ENCODE results near the gene TLK2. TPM values are rescaled to one million over a fixed set of nuclear protein-coding genes. Genes with fewer than 3 reads are reported as not detected.

Gene TLK2
- total RNA-seq, 1 donor from 2014 or later: 34.5 TPM

DNA sequence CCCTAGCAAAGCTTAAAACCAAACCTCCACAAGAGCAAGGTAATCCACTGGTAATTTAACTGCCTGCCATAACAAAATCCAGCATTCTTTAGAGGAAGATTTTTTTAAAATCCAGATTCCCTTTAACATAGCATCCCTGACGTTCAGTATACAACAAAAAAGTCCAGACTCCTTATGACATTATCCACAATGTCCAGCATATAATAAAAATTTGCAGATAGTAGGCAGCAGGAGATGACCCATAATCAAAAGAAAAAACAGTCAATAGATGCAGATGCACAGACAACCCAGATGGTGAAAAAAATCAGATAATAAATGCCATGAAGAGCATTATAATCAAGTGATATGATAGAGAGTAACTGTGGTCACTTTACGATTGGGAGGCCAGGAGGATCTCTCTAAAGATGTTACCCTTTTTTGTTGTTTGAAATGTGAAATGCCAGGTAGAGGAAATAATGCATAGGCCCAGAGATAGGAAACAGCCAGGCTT, 182.0 kb downstream of the TLK2 start:
- intact Hi-C loops (cut with micrococcal nuclease): no loop called here
- TF ChIP-seq, protein P1, sequence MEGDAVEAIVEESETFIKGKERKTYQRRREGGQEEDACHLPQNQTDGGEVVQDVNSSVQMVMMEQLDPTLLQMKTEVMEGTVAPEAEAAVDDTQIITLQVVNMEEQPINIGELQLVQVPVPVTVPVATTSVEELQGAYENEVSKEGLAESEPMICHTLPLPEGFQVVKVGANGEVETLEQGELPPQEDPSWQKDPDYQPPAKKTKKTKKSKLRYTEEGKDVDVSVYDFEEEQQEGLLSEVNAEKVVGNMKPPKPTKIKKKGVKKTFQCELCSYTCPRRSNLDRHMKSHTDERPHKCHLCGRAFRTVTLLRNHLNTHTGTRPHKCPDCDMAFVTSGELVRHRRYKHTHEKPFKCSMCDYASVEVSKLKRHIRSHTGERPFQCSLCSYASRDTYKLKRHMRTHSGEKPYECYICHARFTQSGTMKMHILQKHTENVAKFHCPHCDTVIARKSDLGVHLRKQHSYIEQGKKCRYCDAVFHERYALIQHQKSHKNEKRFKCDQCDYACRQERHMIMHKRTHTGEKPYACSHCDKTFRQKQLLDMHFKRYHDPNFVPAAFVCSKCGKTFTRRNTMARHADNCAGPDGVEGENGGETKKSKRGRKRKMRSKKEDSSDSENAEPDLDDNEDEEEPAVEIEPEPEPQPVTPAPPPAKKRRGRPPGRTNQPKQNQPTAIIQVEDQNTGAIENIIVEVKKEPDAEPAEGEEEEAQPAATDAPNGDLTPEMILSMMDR (IDR thresholded peaks at IDR 0.05; ENCODE audit: borderline replicate concordance): no peak
- Histone ChIP-seq H3K4me1 (peaks cover 4% of the 10 kb centered on the region), H3K27ac (replicated peaks) (no peak overlapping the region), H3K27me3 (ENCODE audit: low read depth) (peaks cover 3% of the 10 kb centered on the region), H3K36me3 (peaks cover 4% of the 10 kb centered on the region), H3K4me3 (no peak overlapping the region), H3K9me3 (replicated peaks) (peaks cover 15% of the 10 kb centered on the region)
- DNase-seq: no peak

DNA sequence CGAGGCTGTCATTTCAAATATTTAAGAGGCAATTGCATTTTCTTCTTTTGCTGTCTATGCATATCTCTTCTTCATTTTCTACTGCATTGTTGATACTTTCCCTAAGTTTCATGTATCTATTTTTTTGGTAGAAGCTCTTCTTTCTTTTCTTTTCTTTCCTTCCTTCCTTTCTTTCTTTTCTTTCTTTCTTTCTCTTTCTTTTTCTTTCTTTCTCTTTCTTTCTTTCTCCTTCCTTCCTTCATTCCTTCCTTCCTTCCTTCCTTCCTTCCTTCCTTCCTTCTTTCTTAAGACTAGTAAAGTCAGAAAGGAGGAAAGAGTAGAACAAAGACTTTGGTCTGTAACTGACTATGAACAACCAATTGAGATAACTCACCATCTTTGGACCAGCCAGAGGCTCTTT, 182.7 kb downstream of the TLK2 start:
- no peak for DNase-seq
- intact Hi-C loops (cut with micrococcal nuclease): no loop called here
- Histone ChIP-seq H3K9me3 (replicated peaks) (peaks cover 15% of the 10 kb centered on the region), H3K27me3 (ENCODE audit: low read depth) (peaks cover 9% of the 10 kb centered on the region), H3K36me3 (peaks cover 4% of the 10 kb centered on the region), H3K27ac (replicated peaks) (no peak overlapping the region), H3K4me1 (peaks cover 4% of the 10 kb centered on the region), H3K4me3 (no peak overlapping the region)
- TF ChIP-seq, protein P1 (IDR thresholded peaks at IDR 0.05; ENCODE audit: borderline replicate concordance): no peak

DNA sequence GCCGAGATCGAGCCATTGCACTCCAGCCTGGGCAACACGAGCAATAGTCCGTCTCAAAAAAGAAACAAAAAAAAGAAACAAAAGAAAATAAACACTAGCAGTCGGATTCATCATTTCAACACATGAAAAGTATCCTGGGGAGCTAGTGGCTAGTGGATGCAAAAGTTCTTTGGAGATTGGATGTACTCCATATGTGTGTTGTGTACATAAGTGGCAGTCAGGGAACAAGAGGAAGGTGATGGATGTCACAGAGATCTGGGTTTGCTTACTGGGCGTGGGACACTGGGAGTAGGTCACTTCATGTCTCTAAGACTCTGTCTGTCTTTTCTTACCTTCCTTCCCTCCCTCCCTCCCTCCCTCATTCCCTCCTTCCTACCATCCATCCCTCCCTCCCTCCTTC, 184.2 kb downstream of the TLK2 start:
- H3K36me3 ChIP-seq: peaks cover 4% of the 10 kb centered on the region
- H3K27me3 ChIP-seq (ENCODE audit: low read depth): peaks cover 9% of the 10 kb centered on the region
- DNase-seq: no peak
- intact Hi-C loops (cut with micrococcal nuclease): no loop called here
- TF ChIP-seq, protein P1 (IDR thresholded peaks at IDR 0.05; ENCODE audit: borderline replicate concordance): no peak
- peaks cover 15% of the 10 kb centered on the region for H3K9me3 ChIP-seq (replicated peaks)
- no peak overlapping the region for H3K27ac ChIP-seq (replicated peaks)
- H3K4me1 ChIP-seq: no peaks in the 10 kb centered on the region
- no peak overlapping the region for H3K4me3 ChIP-seq

Other genes with a start within 250 kb of the TLK2 start
- gene EFCAB3, start 98.3 kb upstream of the TLK2 start, total RNA-seq: not detected
- 14.9 TPM for gene METTL2A, start 54.9 kb upstream of the TLK2 start, total RNA-seq
- gene MRC2, start 148.8 kb downstream of the TLK2 start, total RNA-seq: 22.8 TPM

All from left ventricle myocardium inferior (tissue), 1 donor.